Right lobe of liver (tissue), 6 donors: Measurements from ENCODE around the gene SDHAF1. TPM values are rescaled to one million over a fixed set of nuclear protein-coding genes. Genes with fewer than 3 reads are reported as not detected.

Experiments used
- ATAC-seq, 4 donors: fragments of 200-7000 bp; cut with Tn5 transposase; one replicate each; pipeline ENCODE4 v1.9.1; 2020; ENCODE audit warnings: mild to moderate bottlenecking in 4 of 4, moderate library complexity in 4 of 4
- DNase-seq, 3 donors: peaks; one replicate each; pipeline ENCODE4 v3.0.0-alpha.2; 2020
- H3K27ac ChIP-seq, 3 donors: fragments of 200-600 bp; one replicate each; pipeline ENCODE4 v1.8.0; 2022
- H3K27me3 ChIP-seq, 2 donors: fragments of 200-600 bp; one replicate each; pipeline ENCODE4 v1.8.0; 2022
- H3K36me3 ChIP-seq, 4 donors: fragments of 200-600 bp; sonication (generic) in 1 of 4; one replicate each; pipeline versions ENCODE4 v1.5.1 to v1.8.0; 2017 to 2022; ENCODE audit warnings: control low read depth in 1 of 4
- H3K4me1 ChIP-seq, 4 donors: fragments of 200-600 bp; sonication (generic) in 1 of 4; one replicate each; pipeline versions ENCODE4 v1.5.1 to v1.8.0; 2017 to 2022; ENCODE audit warnings: control low read depth in 1 of 4
- H3K4me3 ChIP-seq, 3 donors: fragments of 200-600 bp; one replicate each; pipeline ENCODE4 v1.8.0; 2022
- H3K9me3 ChIP-seq, 4 donors: fragments of 200-600 bp; sonication (generic) in 1 of 4; one replicate each; pipeline versions ENCODE4 v1.5.1 to v1.8.0; 2017 to 2022; ENCODE audit warnings: control low read depth in 1 of 4
- CTCF ChIP-seq, 4 donors: fragments of 200-600 bp in 3 of 4; fragments of 450-650 bp in 1 of 4; IDR thresholded peaks; one replicate each; pipeline versions ENCODE4 v1.5.1 to v1.8.0; 2016 to 2022; ENCODE audit warnings: antibody characterized with exemption in 4 of 4, mild to moderate bottlenecking in 2 of 4
- POLR2A ChIP-seq: fragments of 450-650 bp; IDR thresholded peaks from one replicate; pipeline ENCODE4 v1.6.1; 2017; ENCODE audit warnings: antibody characterized with exemption, mild to moderate bottlenecking
- whole genome bisulfite sequencing: methylation state at CpG from one replicate; pipeline ENCODE4 v1.1.6; 2018; ENCODE audit warnings: low coverage, low lambda C conversion rate; ENCODE audit not compliant: insufficient coverage; ENCODE audit errors: missing lambda C conversion rate; 5-methylcytosine and 5-hydroxymethylcytosine counted together
- intact Hi-C, 2 donors: fragments of 100-400 bp; cut with DNase I; formaldehyde crosslinking; loops; one replicate each; pipeline versions ENCODE4 v1.11.2 to v1.14.1; 2022
- total RNA-seq, 6 experiments: library from RNA; depleted of rRNA in 2 of 6; stranded (reverse); fragments of >200 nt in 2 of 6; fragmentation: NEBNext Ultra II Directional in 3 of 6; extraction: Animal tissue kit (Norgen Biotek cat#: 25700) in 3 of 6; gene quantifications; one replicate each; pipeline versions ENCODE4 v1.1.0 to v1.2.4, GENCODE V29; 2016 to 2023
- donor health status: DM: no; HTN: yes; CAD: no.
- donor health status: DM: no; HTN: no; CAD: no.
- donor health status: DM: no; HTN: no; CAD: no.
- donor health status: DM: no; HTN: yes; CAD: no.
- donor health status: DM: no; HTN: yes; CAD: no.

Gene SDHAF1
- total RNA-seq, 6 experiments from 2014 or later = 8.4 to 41.9 (median 12.0) TPM

DNA sequence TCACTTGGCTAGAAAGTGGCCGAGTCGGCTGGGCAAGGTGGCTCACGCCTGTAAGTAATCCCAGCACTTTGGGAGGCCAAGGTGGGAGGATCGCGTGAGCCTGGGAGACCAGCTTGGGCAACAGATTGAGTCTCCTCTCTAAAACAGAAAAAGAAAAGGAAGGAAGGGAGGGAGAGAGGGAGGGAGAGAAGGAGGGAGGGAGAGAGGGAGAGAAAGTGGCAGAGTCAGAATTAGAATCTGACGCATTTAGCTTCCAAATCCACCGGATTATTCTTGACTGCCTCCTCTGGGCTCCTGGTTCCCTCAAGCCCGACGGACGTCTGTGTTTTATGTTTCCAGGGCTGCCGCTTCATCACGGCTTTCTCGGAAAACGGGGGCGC is 36.3 kb upstream of the SDHAF1 start:
- Histone ChIP-seq H3K27me3 (peaks cover 0 to 4% of the 10 kb centered on the region in 2 donors), H3K4me1 (no peaks in the 10 kb centered on the region), H3K4me3 (no peak overlapping the region), H3K9me3 (no peaks in the 10 kb centered on the region), H3K27ac (no peak overlapping the region), H3K36me3 (no peaks in the 10 kb centered on the region)
- TF ChIP-seq CTCF (IDR thresholded peaks at IDR 0.05) (no peak), POLR2A (no peak)
- intact Hi-C loops = no loop called here
- DNase-seq = no peak
- ATAC-seq = no peak
- 29% methylated on average over 15 of the region's 15 CpGs for WGBS

DNA sequence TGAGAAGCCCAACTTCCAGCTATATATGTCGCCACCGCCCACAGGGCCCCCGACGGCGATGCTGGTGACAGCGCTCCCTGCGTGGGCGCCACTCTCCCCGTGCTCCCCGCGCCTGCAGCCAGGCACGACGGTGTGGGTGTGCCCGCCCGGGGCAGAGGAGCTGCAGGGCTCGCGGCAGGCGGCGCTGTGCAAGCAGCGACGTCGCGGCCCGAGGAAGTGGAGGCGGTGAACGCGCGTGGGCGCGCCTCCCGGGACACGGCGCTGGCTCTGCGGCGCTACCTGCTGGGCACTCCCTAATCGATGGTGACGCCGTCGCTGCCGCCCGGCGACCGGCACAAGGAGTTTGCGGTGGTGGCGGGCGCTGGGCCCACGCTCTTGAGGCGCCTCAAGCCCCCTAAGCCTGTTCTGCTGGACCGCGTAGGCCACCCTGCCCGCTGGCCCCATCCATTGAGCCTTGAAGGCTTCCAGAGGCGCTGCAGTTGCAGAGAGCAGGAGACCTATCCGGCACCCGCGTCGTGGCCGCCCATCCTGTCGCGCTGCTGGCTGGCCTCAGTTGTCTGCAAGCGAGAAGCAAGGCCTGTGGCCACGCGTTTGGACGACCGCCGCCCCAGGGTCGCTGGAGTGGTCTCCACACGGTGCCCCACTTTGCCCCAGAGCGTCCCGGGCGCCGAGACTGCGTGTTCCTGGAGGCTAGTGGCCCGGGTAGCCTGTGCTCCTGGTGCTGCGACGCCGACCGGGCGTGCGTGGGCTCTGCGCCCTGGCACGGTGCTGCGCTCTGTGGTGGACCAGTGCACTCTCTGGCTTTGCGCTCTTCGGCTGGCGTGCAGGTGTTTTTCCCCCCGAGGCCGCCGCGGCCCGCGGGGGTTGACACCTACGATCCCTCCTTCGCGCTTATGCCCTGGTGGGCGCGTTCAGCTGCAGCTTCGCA is 35.7 kb upstream of the SDHAF1 start:
- Histone ChIP-seq H3K4me3 (no peak overlapping the region), H3K36me3 (no peaks in the 10 kb centered on the region), H3K9me3 (no peaks in the 10 kb centered on the region), H3K4me1 (no peaks in the 10 kb centered on the region), H3K27ac (no peak overlapping the region), H3K27me3 (peaks cover 0 to 4% of the 10 kb centered on the region in 2 donors)
- intact Hi-C loops = no loop called here
- TF ChIP-seq CTCF (IDR thresholded peaks at IDR 0.05) = peak; percentile 27 to 43 (median 29)
- no peak for TF ChIP-seq POLR2A
- WGBS = 11% methylated on average over 7 of the region's 97 CpGs
- peak; percentile 68 to 78 (median 76) for ATAC-seq
- peak in 2 of 3 donors; percentile 59 to 63 for DNase-seq

GRCh38 chr19:35959968-35960320 is 35.0 kb upstream of the SDHAF1 start:
- DNase-seq (no peak), ATAC-seq (peak in 1 of 4 donors; percentile 10)
- WGBS = 40% methylated on average over 9 of the region's 20 CpGs
- H3K27me3 ChIP-seq = peaks cover 0 to 4% of the 10 kb centered on the region in 2 donors
- H3K4me3 ChIP-seq = no peak overlapping the region
- intact Hi-C loops = no loop called here
- H3K27ac ChIP-seq = no peak overlapping the region
- TF ChIP-seq POLR2A (no peak), CTCF (IDR thresholded peaks at IDR 0.05) (no peak)
- no peaks in the 10 kb centered on the region for H3K4me1 ChIP-seq
- no peaks in the 10 kb centered on the region for H3K36me3 ChIP-seq
- no peaks in the 10 kb centered on the region for H3K9me3 ChIP-seq

- DNase-seq = no peak
- peaks cover 0 to 4% of the 10 kb centered on the region in 2 donors for H3K27me3 ChIP-seq
- no peaks in the 10 kb centered on the region for H3K4me1 ChIP-seq
- no peaks in the 10 kb centered on the region for H3K9me3 ChIP-seq
- WGBS = 57% methylated on average over 5 of the region's 7 CpGs
- H3K27ac ChIP-seq = no peak overlapping the region
- ATAC-seq = no peak
- no peak for TF ChIP-seq POLR2A
- no peak for TF ChIP-seq CTCF (IDR thresholded peaks at IDR 0.05)
- H3K36me3 ChIP-seq = no peaks in the 10 kb centered on the region
- no peak overlapping the region for H3K4me3 ChIP-seq
- intact Hi-C loops = no loop called here
Measured at GRCh38 chr19:35960432-35960972, 34.5 kb upstream of the SDHAF1 start.
